HEK293 (cell line): ENCODE measurements around the gene TMEM86A.

Experiments
- CTCF ChIA-PET: fragments of 350-600 bp; formaldehyde crosslinking; extraction: SDS; loops from one replicate; lab custom pipeline; 2021; ENCODE audit warnings: antibody characterized with exemption; lab: Yijun Ruan, JAX
- POLR2A ChIA-PET: fragments of 300-600 bp; formaldehyde crosslinking; extraction: SDS; loops from one replicate; lab custom pipeline; 2020; ENCODE audit warnings: antibody characterized with exemption, inconsistent platforms; lab: Yijun Ruan, JAX
- H3K27ac ChIP-seq: fragments of 200-500 bp; sonication (Bioruptor generic); 2 replicates; pipeline ENCODE4 v1.5.1; 2014; ENCODE audit warnings: low read depth, low read length, control low read depth, inconsistent platforms; ENCODE audit errors: extremely low read depth
- H3K36me3 ChIP-seq, 2 experiments: fragments of 200-500 bp in 1 of 2; sonication (Bioruptor generic) in 1 of 2; 1 replicate in 1 of 2; 2 replicates in 1 of 2; pipeline ENCODE4 v1.5.1; 2014 to 2017; ENCODE audit warnings: inconsistent platforms in 2 of 2, low read length in 2 of 2; ENCODE audit not compliant: control insufficient read depth in 2 of 2, insufficient read depth in 1 of 2
- H3K4me1 ChIP-seq: fragments of 200-500 bp; sonication (Bioruptor generic); 2 replicates; pipeline ENCODE4 v1.5.1; 2014; ENCODE audit warnings: mild to moderate bottlenecking, low read length, inconsistent platforms; ENCODE audit not compliant: control insufficient read depth, insufficient read depth
- H3K4me3 ChIP-seq: 2 replicates; pipeline ENCODE4 v1.5.1; 2011; ENCODE audit warnings: low read depth, mild to moderate bottlenecking, control low read depth, low read length, moderate library complexity
- H3K9me3 ChIP-seq: fragments of 200-500 bp; sonication (Bioruptor generic); 2 replicates; pipeline ENCODE4 v1.5.1; 2014; ENCODE audit warnings: low read depth, low read length, inconsistent platforms; ENCODE audit not compliant: control insufficient read depth, insufficient read depth
- REPIN1 ChIP-seq: fragments of 450-650 bp; formaldehyde crosslinking; IDR thresholded peaks from 2 replicates; pipeline ENCODE4 v1.5.1; 2017; ENCODE audit warnings: missing biosample characterization, missing genetic modification characterization, low read depth
- ZNF2 ChIP-seq: fragments of 450-650 bp; formaldehyde crosslinking; IDR thresholded peaks from 2 replicates; pipeline ENCODE4 v1.5.1; 2016; ENCODE audit warnings: missing biosample characterization, missing genetic modification characterization
- ZNF239 ChIP-seq: fragments of 450-650 bp; formaldehyde crosslinking; IDR thresholded peaks from 2 replicates; pipeline ENCODE4 v1.5.1; 2016; ENCODE audit warnings: missing biosample characterization, missing genetic modification characterization
- ZNF266 ChIP-seq: fragments of 450-650 bp; formaldehyde crosslinking; IDR thresholded peaks from 2 replicates; pipeline ENCODE4 v1.5.1; 2016; ENCODE audit warnings: missing biosample characterization, missing genetic modification characterization, low read depth
- ZNF658 ChIP-seq: fragments of 450-650 bp; formaldehyde crosslinking; IDR thresholded peaks from 2 replicates; pipeline ENCODE4; 2016; ENCODE audit warnings: missing biosample characterization, missing genetic modification characterization
- TF ChIP-seq, protein P1 (sequence below): fragments of 450-650 bp; formaldehyde crosslinking; IDR thresholded peaks from 2 replicates; pipeline ENCODE4 v1.5.1; 2017; ENCODE audit warnings: missing biosample characterization, missing genetic modification characterization
- TF ChIP-seq, protein P2 (sequence below): fragments of 450-650 bp; formaldehyde crosslinking; IDR thresholded peaks from 2 replicates; pipeline ENCODE4 v1.5.1; 2016; ENCODE audit warnings: missing biosample characterization, missing genetic modification characterization

The TMEM86A gene

DNA sequence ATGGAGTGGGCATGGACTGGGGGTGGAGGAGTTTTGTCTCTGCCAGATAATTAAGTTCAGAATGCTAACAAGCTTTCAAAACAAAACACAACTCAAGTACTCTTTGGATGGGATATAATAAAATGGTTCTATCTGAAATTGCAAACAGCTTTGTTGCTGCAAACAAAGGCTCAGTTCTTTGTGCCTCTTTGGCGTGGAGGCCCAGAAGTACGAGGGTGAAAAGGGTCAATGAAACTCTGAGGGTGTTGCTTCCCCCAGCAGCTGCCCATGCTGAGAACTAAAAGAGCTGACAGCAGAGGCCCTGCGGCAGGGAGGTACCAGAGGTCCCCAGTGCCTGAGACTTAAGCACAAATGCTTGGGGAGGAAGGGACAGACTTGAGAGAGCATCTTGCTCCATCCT, 53.9 kb downstream of the TMEM86A start (continued):
- TF ChIP-seq, protein P1, sequence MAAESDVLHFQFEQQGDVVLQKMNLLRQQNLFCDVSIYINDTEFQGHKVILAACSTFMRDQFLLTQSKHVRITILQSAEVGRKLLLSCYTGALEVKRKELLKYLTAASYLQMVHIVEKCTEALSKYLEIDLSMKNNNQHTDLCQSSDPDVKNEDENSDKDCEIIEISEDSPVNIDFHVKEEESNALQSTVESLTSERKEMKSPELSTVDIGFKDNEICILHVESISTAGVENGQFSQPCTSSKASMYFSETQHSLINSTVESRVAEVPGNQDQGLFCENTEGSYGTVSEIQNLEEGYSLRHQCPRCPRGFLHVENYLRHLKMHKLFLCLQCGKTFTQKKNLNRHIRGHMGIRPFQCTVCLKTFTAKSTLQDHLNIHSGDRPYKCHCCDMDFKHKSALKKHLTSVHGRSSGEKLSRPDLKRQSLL (tag by site-specific recombination): no peak
- TF ChIP-seq ZNF2 (no peak), REPIN1 (tag by site-specific recombination) (no peak)
- TF ChIP-seq, protein P2, sequence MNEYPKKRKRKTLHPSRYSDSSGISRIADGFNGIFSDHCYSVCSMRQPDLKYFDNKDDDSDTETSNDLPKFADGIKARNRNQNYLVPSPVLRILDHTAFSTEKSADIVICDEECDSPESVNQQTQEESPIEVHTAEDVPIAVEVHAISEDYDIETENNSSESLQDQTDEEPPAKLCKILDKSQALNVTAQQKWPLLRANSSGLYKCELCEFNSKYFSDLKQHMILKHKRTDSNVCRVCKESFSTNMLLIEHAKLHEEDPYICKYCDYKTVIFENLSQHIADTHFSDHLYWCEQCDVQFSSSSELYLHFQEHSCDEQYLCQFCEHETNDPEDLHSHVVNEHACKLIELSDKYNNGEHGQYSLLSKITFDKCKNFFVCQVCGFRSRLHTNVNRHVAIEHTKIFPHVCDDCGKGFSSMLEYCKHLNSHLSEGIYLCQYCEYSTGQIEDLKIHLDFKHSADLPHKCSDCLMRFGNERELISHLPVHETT: no peak

DNA sequence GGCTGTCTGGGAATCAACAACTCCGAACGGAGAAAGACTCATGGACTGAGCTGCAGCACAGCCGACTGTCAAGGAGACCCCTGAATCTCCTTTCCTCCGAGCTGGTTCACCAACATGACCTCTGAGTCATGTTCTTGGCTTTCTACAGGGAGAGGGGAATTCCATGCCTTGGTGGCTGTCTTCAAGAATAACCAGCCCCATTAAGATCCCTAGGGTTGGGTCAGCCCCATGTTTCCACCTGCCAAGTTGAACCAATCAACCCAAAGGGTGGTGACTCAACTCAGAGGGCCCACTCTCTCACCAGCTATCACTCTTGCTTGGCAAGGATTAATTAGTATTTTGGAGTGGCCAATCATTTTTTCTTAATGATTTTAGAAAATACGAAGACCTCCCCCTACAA, 55.7 kb downstream of the TMEM86A start:
- no peak for TF ChIP-seq ZNF239
- no peak for TF ChIP-seq ZNF658 (tag by site-specific recombination)
- TF ChIP-seq ZNF266: no peak
- ChIA-PET CTCF (interaction anchor here (0.9 kb wide), 2 partner anchors 10 to 21 kb away, joined by 3 read pairs; no protein-coding TSS in a partner anchor), POLR2A (no interaction called here)
- Histone ChIP-seq H3K36me3 (no peaks in the 10 kb centered on the region), H3K27ac (no peak overlapping the region), H3K4me3 (no peak overlapping the region), H3K9me3 (no peaks in the 10 kb centered on the region), H3K4me1 (no peaks in the 10 kb centered on the region)
